K562 (cell line): Measurements from ENCODE around the gene TMEM117. TPM values are rescaled to one million over a fixed set of nuclear protein-coding genes. Genes with fewer than 3 reads are reported as not detected.

Source experiments
- ATAC-seq: fragments of 200-7000 bp; cut with Tn5 transposase; 3 replicates; pipeline ENCODE4 v1.9.1; 2020; ENCODE audit warnings: moderate library complexity
- BruUV-seq: library from RNA; stranded (reverse); fragments of 400-500 nt; replicated peaks from 2 replicates; lab custom pipeline; 2021; lab: Mats Ljungman, UMichigan
- CTCF ChIA-PET: fragments of 300-600 bp; formaldehyde crosslinking; extraction: SDS; loops from one replicate; lab custom pipeline; 2021; ENCODE audit warnings: low intra/inter-chr PET ratio; lab: Yijun Ruan, JAX
- POLR2A ChIA-PET: fragments of 300-600, 350-650 bp; sonication (Branson Sonifier 250); formaldehyde crosslinking; extraction: SDS; loops from one replicate; lab custom pipeline; 2021; ENCODE audit warnings: antibody characterized with exemption, inconsistent platforms; lab: Yijun Ruan, JAX
- DNase-seq, 4 experiments: peaks; one replicate each; pipeline versions ENCODE4 v3.0.0 to v3.0.0-alpha.2; 2011 to 2018; ENCODE audit warnings: low spot score in 3 of 4, mixed read lengths in 3 of 4; ENCODE audit errors: extremely low read depth in 1 of 4
- FAIRE-seq: peaks from 2 replicates; lab custom pipeline; 2011; peaks lifted over from hg19 to GRCh38; lab: Jason Lieb, UNC
- H2AFZ ChIP-seq: 2 replicates; pipeline ENCODE4 v1.6.0; 2011; ENCODE audit warnings: low read depth, low read length, control low read depth, inconsistent platforms
- H3K27ac ChIP-seq: fragments of 200-600 bp; 3 replicates; pipeline ENCODE4 v1.8.0; 2011; ENCODE audit warnings: low read depth, mild to moderate bottlenecking, control low read depth, inconsistent platforms, low read length, moderate library complexity, mixed read lengths; ENCODE audit errors: extremely low read depth
- H3K27me3 ChIP-seq, 2 experiments: fragments of 300-600 bp in 1 of 2; 2 replicates in 1 of 2; 3 replicates in 1 of 2; pipeline versions ENCODE4 v1.6.0 to v1.8.0; 2011; ENCODE audit warnings: inconsistent platforms in 2 of 2, low read length in 2 of 2, mild to moderate bottlenecking in 1 of 2, mixed read lengths in 1 of 2, moderate library complexity in 1 of 2; ENCODE audit not compliant: control insufficient read depth in 2 of 2, insufficient read depth in 2 of 2
- H3K36me3 ChIP-seq: fragments of 300-600 bp; 3 replicates; pipeline ENCODE4 v1.8.0; 2011; ENCODE audit warnings: mild to moderate bottlenecking, low read length, inconsistent platforms; ENCODE audit not compliant: control insufficient read depth, insufficient read depth
- H3K4me1 ChIP-seq, 2 experiments: fragments of 200-600 bp in 1 of 2; replicated peaks in 1 of 2; 2 replicates in 1 of 2; 3 replicates in 1 of 2; pipeline versions ENCODE4 v1.5.1 to v1.8.0; 2011; ENCODE audit warnings: inconsistent platforms in 2 of 2, low read length in 2 of 2, mild to moderate bottlenecking in 1 of 2, mixed read lengths in 1 of 2, moderate library complexity in 1 of 2; ENCODE audit not compliant: control insufficient read depth in 2 of 2, insufficient read depth in 2 of 2
- H3K4me2 ChIP-seq: 2 replicates; pipeline ENCODE4 v1.6.1; 2011; ENCODE audit warnings: low read length, control low read depth, inconsistent platforms, mixed read lengths; ENCODE audit not compliant: insufficient read depth
- H3K4me3 ChIP-seq: fragments of 200-600 bp; sonication (generic), shearing (Covaris generic); 2 replicates; pipeline ENCODE4 v1.5.1; 2016; ENCODE audit warnings: control low read depth, inconsistent platforms
- H3K79me2 ChIP-seq: fragments of 200-600 bp; 3 replicates; pipeline ENCODE4 v1.8.0; 2011; ENCODE audit warnings: low read length, inconsistent platforms; ENCODE audit not compliant: control insufficient read depth, insufficient read depth
- H3K9ac ChIP-seq, 2 experiments: 2 replicates each; pipeline versions ENCODE4 v1.6.0 to v1.6.1; 2011; ENCODE audit warnings: low read depth in 2 of 2, low read length in 2 of 2, control low read depth in 1 of 2, inconsistent platforms in 1 of 2, mild to moderate bottlenecking in 1 of 2, mixed read lengths in 1 of 2; ENCODE audit not compliant: insufficient read depth in 1 of 2
- H3K9me1 ChIP-seq: one replicate; pipeline ENCODE4 v1.6.0; 2011; ENCODE audit warnings: inconsistent platforms, mild to moderate bottlenecking, low read length, moderate library complexity; ENCODE audit not compliant: control insufficient read depth, insufficient read depth
- H3K9me3 ChIP-seq: replicated peaks from 2 replicates; pipeline ENCODE4 v1.5.1; 2011; ENCODE audit warnings: low read depth, low read length, inconsistent platforms; ENCODE audit not compliant: control insufficient read depth, insufficient read depth
- H4K20me1 ChIP-seq: replicated peaks from 2 replicates; pipeline ENCODE4 v1.6.1; 2011; ENCODE audit warnings: low read length, inconsistent platforms, mixed read lengths; ENCODE audit not compliant: control insufficient read depth, insufficient read depth
- HINFP ChIP-seq: fragments of 450-650 bp; conservative IDR thresholded peaks from 2 replicates; pipeline ENCODE4 v1.6.1; 2016; ENCODE audit warnings: missing genetic modification characterization, low read depth, mild to moderate bottlenecking, control low read depth, missing compliant biosample characterization
- L3MBTL2 ChIP-seq: fragments of 450-650 bp; IDR thresholded peaks from 2 replicates; pipeline ENCODE4 v1.6.1; 2016; ENCODE audit warnings: mild to moderate bottlenecking, moderate library complexity
- NR2C2 ChIP-seq, 2 experiments: fragments of 200-800 bp in 1 of 2; sonication (Bioruptor generic) in 1 of 2; sonication (generic) in 1 of 2; formaldehyde crosslinking in 1 of 2; IDR thresholded peaks; 2 replicates each; pipeline versions ENCODE4 v1.6.1 to v1.8.0; 2016 to 2022; ENCODE audit warnings: mild to moderate bottlenecking in 1 of 2, missing compliant biosample characterization in 1 of 2, missing genetic modification characterization in 1 of 2, missing genetic modification reagents in 1 of 2
- POLR2A ChIP-seq: fragments of 450-650 bp; conservative IDR thresholded peaks from 2 replicates; pipeline ENCODE4 v1.6.1; 2016
- ZBTB7A ChIP-seq: IDR thresholded peaks from 2 replicates; pipeline ENCODE4 v1.6.1; 2011; ENCODE audit warnings: low read depth, mild to moderate bottlenecking, low read length, moderate library complexity, borderline replicate concordance; ENCODE audit not compliant: control insufficient read depth
- WGBS: fragments of 100-300 bp; shearing (Covaris generic); methylation state at CpG from one replicate; pipeline ENCODE4 v1.1.6; 2016; ENCODE audit warnings: low coverage, mixed read lengths; ENCODE audit not compliant: insufficient coverage; ENCODE audit errors: missing lambda C conversion rate; 5-methylcytosine and 5-hydroxymethylcytosine counted together
- in situ Hi-C: fragments of 300-500 bp; cut with MboI; formaldehyde crosslinking; loops from 4 replicates; pipeline ENCODE4 v1.15.0; 2018; ENCODE audit warnings: inconsistent platforms, mixed read lengths
- intact Hi-C: fragments of 100-400 bp; cut with micrococcal nuclease; formaldehyde crosslinking; loops from 2 replicates; pipeline ENCODE4 v1.14.2; 2022
- polyA plus RNA-seq, 8 experiments: library from polyadenylated mRNA; depleted of rRNA in 4 of 8; stranded (reverse) in 5 of 8; unstranded in 3 of 8; fragments of >200 nt; fragmentation: Nextera tagmentation in 2 of 8; fragmentation: Illumina TruSeq in 1 of 8; extraction: Ambion mirVana in 2 of 8; extraction: Trizol in 1 of 8; gene quantifications; 2 replicates each; pipeline versions ENCODE4 v1.2.1 to v1.2.3, GENCODE V29; 2011 to 2014; ENCODE audit warnings: inconsistent platforms in 1 of 8, missing spikeins in 1 of 8
- total RNA-seq, 7 experiments: library from RNA; depleted of rRNA in 6 of 7; stranded (reverse); fragments of >200 nt in 6 of 7; fragmentation: Illumina TruSeq in 2 of 7; extraction: Trizol in 2 of 7; gene quantifications; 2 replicates each; pipeline versions ENCODE4 v1.2.1 to v1.2.3, GENCODE V29; 2011 to 2021; ENCODE audit warnings: low replicate concordance in 1 of 7

The TMEM117 gene
- total and polyA plus RNA-seq, 9 of the 15 experiments (the other 6 are each of a cell fraction or from before 2014, with no cell fraction given), result 0.31 to 2.8 (median 1.0) TPM

GRCh38 chr12:43840338-43840737 is 4.5 kb downstream of the TMEM117 start (continued):
- TF ChIP-seq L3MBTL2, result no peak
- TF ChIP-seq HINFP (tag), result no peak
- no peak for TF ChIP-seq POLR2A

GRCh38 chr12:43841253-43841652 is 5.4 kb downstream of the TMEM117 start:
- TF ChIP-seq ZBTB7A, result no peak
- no peak for TF ChIP-seq NR2C2 (CRISPR knock-in tag; IDR thresholded peaks at IDR 0.05)
- TF ChIP-seq NR2C2 (tag; IDR thresholded peaks at IDR 0.05), result no peak
- no peaks in the 10 kb centered on the region for H3K9me3 ChIP-seq
- H3K27ac ChIP-seq, result no peak overlapping the region
- H3K36me3 ChIP-seq, result no peaks in the 10 kb centered on the region
- intact Hi-C loops (no loop called here), in situ Hi-C loops (no loop called here)
- H3K79me2 ChIP-seq, result no peaks in the 10 kb centered on the region
- no peaks in the 10 kb centered on the region for H3K9me1 ChIP-seq
- no peak overlapping the region for H2AFZ ChIP-seq
- H4K20me1 ChIP-seq, result no peaks in the 10 kb centered on the region
- no peak overlapping the region for H3K4me3 ChIP-seq
- peaks cover 0 to 1% of the 10 kb centered on the region in 2 experiments; a peak in 1 of 5 replicates for H3K4me1 ChIP-seq
- FAIRE-seq (no peak), DNase-seq (no peak), ATAC-seq (no peak)
- H3K9ac ChIP-seq, result no peak overlapping the region
- POLR2A ChIA-PET, result interaction anchor here (1.1 kb wide), 1 partner anchor 35 kb away, joined by 5 read pairs; the partner anchor contains the start of gene TWF1
- no peaks in the 10 kb centered on the region for H3K27me3 ChIP-seq
- WGBS, result 0% methylated on average over 3 of the region's 3 CpGs
- no peak overlapping the region for H3K4me2 ChIP-seq
- no TSS peak for BruUV-seq
- CTCF ChIA-PET, result no interaction called here
